H9 (cell line): ENCODE results near the gene MICALL1. TPM values are rescaled to one million over a fixed set of nuclear protein-coding genes. Genes with fewer than 3 reads are reported as not detected.

Source experiments
- DNase-seq: peaks from one replicate; pipeline ENCODE4 v3.0.0-alpha.2; 2017
- H2AFZ ChIP-seq: one replicate; pipeline ENCODE4 v1.6.1; 2013; ENCODE audit warnings: mild to moderate bottlenecking, low read length, control low read depth, moderate library complexity
- H2AK5ac ChIP-seq: 2 replicates; pipeline ENCODE4 v1.6.1; 2013; ENCODE audit warnings: low read length, control low read depth, mixed read lengths; ENCODE audit not compliant: insufficient read length
- H2BK120ac ChIP-seq: one replicate; pipeline ENCODE4 v1.6.1; 2013; ENCODE audit warnings: low read depth, mild to moderate bottlenecking, low read length, control low read depth, inconsistent platforms; ENCODE audit not compliant: poor library complexity, severe bottlenecking
- H2BK12ac ChIP-seq: 2 replicates; pipeline ENCODE4 v1.6.1; 2013; ENCODE audit warnings: low read length, control low read depth, mixed read lengths, low read depth; ENCODE audit not compliant: insufficient read length
- H2BK15ac ChIP-seq: 2 replicates; pipeline ENCODE4 v1.6.1; 2013; ENCODE audit warnings: low read depth, low read length, control low read depth
- H2BK20ac ChIP-seq: one replicate; pipeline ENCODE4 v1.6.1; 2013; ENCODE audit warnings: low read depth, mild to moderate bottlenecking, low read length, control low read depth, inconsistent platforms; ENCODE audit not compliant: poor library complexity, severe bottlenecking
- H2BK5ac ChIP-seq: 2 replicates; pipeline ENCODE4 v1.6.1; 2013; ENCODE audit warnings: low read length, control low read depth, mixed read lengths; ENCODE audit not compliant: insufficient read length
- H3K14ac ChIP-seq: 2 replicates; pipeline ENCODE4 v1.6.1; 2013; ENCODE audit warnings: low read length, control low read depth; ENCODE audit not compliant: insufficient read depth
- H3K18ac ChIP-seq: 2 replicates; pipeline ENCODE4 v1.6.1; 2013; ENCODE audit warnings: low read depth, mild to moderate bottlenecking, mixed read lengths, low read length, control low read depth; ENCODE audit not compliant: insufficient read length
- H3K23ac ChIP-seq: 2 replicates; pipeline ENCODE4 v1.6.1; 2013; ENCODE audit warnings: low read length, control low read depth, mixed read lengths, low read depth; ENCODE audit not compliant: insufficient read length
- H3K23me2 ChIP-seq: 2 replicates; pipeline ENCODE4 v1.6.1; 2013; ENCODE audit warnings: low read depth, mild to moderate bottlenecking, mixed read lengths, low read length, control low read depth; ENCODE audit not compliant: insufficient read length, poor library complexity, severe bottlenecking
- H3K27ac ChIP-seq: 2 replicates; pipeline ENCODE4 v1.5.1; 2013; ENCODE audit warnings: low read length, control low read depth, mixed read lengths, low read depth; ENCODE audit not compliant: insufficient read length
- H3K27me3 ChIP-seq: 2 replicates; pipeline ENCODE4 v1.6.1; 2013; ENCODE audit warnings: low read length, control low read depth, inconsistent platforms; ENCODE audit not compliant: insufficient read depth
- H3K4ac ChIP-seq: 2 replicates; pipeline ENCODE4 v1.6.1; 2013; ENCODE audit warnings: low read depth, mild to moderate bottlenecking, control low read depth, inconsistent platforms, low read length, moderate library complexity
- H3K4me1 ChIP-seq: 2 replicates; pipeline ENCODE4 v1.6.1; 2013; ENCODE audit warnings: low read length, control low read depth, inconsistent platforms; ENCODE audit not compliant: insufficient read depth
- H3K4me2 ChIP-seq: 2 replicates; pipeline ENCODE4 v1.6.1; 2013; ENCODE audit warnings: low read length, control low read depth, mixed read lengths; ENCODE audit not compliant: insufficient read length, insufficient read depth
- H3K56ac ChIP-seq: 2 replicates; pipeline ENCODE4 v1.6.1; 2013; ENCODE audit warnings: low read depth, mild to moderate bottlenecking, mixed read lengths, low read length, control low read depth; ENCODE audit not compliant: insufficient read length
- H3K79me1 ChIP-seq: 2 replicates; pipeline ENCODE4 v1.6.1; 2013; ENCODE audit warnings: low read depth, mild to moderate bottlenecking, moderate library complexity, low read length, control low read depth, inconsistent platforms; ENCODE audit not compliant: insufficient read depth, poor library complexity, severe bottlenecking
- H3K79me2 ChIP-seq: 2 replicates; pipeline ENCODE4 v1.6.1; 2013; ENCODE audit warnings: low read length, control low read depth, inconsistent platforms; ENCODE audit not compliant: insufficient read depth
- H3K9ac ChIP-seq: 2 replicates; pipeline ENCODE4 v1.6.1; 2013; ENCODE audit warnings: low read length, control low read depth, mixed read lengths; ENCODE audit not compliant: insufficient read length; ENCODE audit errors: extremely low read depth
- H3K9me3 ChIP-seq: one replicate; pipeline ENCODE4 v1.6.1; 2013; ENCODE audit warnings: low read depth, low read length, inconsistent platforms; ENCODE audit not compliant: control insufficient read depth
- H3T11ph ChIP-seq: one replicate; pipeline ENCODE4 v1.6.1; 2013; ENCODE audit warnings: mild to moderate bottlenecking, low read length, control low read depth, inconsistent platforms
- H4K20me1 ChIP-seq: one replicate; pipeline ENCODE4 v1.6.1; 2013; ENCODE audit not compliant: control insufficient read depth, insufficient read length, insufficient read depth
- H4K5ac ChIP-seq: 2 replicates; pipeline ENCODE4 v1.6.1; 2013; ENCODE audit warnings: low read depth, mild to moderate bottlenecking, mixed read lengths, low read length, control low read depth; ENCODE audit not compliant: insufficient read length
- H4K8ac ChIP-seq: replicated peaks from 2 replicates; pipeline ENCODE4 v1.6.1; 2013; ENCODE audit warnings: low read length, control low read depth, mixed read lengths, low read depth; ENCODE audit not compliant: insufficient read length
- H4K91ac ChIP-seq: 2 replicates; pipeline ENCODE4 v1.6.1; 2013; ENCODE audit warnings: low read depth, mild to moderate bottlenecking, moderate library complexity, mixed read lengths, low read length, control low read depth; ENCODE audit not compliant: insufficient read length
- H3K27ac Mint-ChIP-seq, 3 experiments: 2 replicates in 2 of 3; 3 replicates in 1 of 3; pipeline ENCODE4 v1.8.0; 2020 to 2021; ENCODE audit warnings: mixed read lengths in 3 of 3, mild to moderate bottlenecking in 1 of 3, moderate library complexity in 1 of 3
- H3K27me3 Mint-ChIP-seq: 2 replicates; pipeline ENCODE4 v1.8.0; 2021; ENCODE audit warnings: low read depth, mild to moderate bottlenecking, moderate library complexity, mixed read lengths
- H3K36me3 Mint-ChIP-seq, 3 experiments: 2 replicates in 2 of 3; 3 replicates in 1 of 3; pipeline ENCODE4 v1.8.0; 2020 to 2021; ENCODE audit warnings: low read depth in 3 of 3, mixed read lengths in 3 of 3; ENCODE audit not compliant: insufficient read depth in 1 of 3
- H3K4me1 Mint-ChIP-seq, 2 experiments: 2 replicates each; pipeline ENCODE4 v1.8.0; 2020; ENCODE audit warnings: mixed read lengths in 2 of 2
- H3K4me3 Mint-ChIP-seq, 2 experiments: 2 replicates in 1 of 2; 3 replicates in 1 of 2; pipeline ENCODE4 v1.8.0; 2020 to 2021; ENCODE audit warnings: mild to moderate bottlenecking in 2 of 2, mixed read lengths in 2 of 2, moderate library complexity in 1 of 2
- H3K9me3 Mint-ChIP-seq, 2 experiments: 2 replicates in 1 of 2; 3 replicates in 1 of 2; pipeline ENCODE4 v1.8.0; 2020; ENCODE audit warnings: mild to moderate bottlenecking in 2 of 2, mixed read lengths in 2 of 2, moderate library complexity in 1 of 2
- WGBS: extraction: QIAGEN DNeasy Blood & Tissue Kit; methylation state at CpG from one replicate; pipeline ENCODE4 v1.1.7; 2013; ENCODE audit warnings: missing lambda C conversion rate, low lambda C conversion rate, mixed read lengths; ENCODE audit not compliant: insufficient read length; ENCODE audit errors: extremely low coverage; 5-methylcytosine and 5-hydroxymethylcytosine counted together
- total RNA-seq: library from RNA; stranded (reverse); gene quantifications from 2 replicates; pipeline ENCODE4 v1.2.1, GENCODE V29; 2021
- TF ChIP-seq, protein P1 (sequence below): fragments of 200-600 bp; sonication (generic); conservative IDR thresholded peaks from 3 replicates; pipeline ENCODE4 v1.8.0; 2021; ENCODE audit warnings: antibody characterized with exemption, mild to moderate bottlenecking

MICALL1 gene
- total RNA-seq, 1 experiment from 2014 or later = 33.3 TPM

DNA sequence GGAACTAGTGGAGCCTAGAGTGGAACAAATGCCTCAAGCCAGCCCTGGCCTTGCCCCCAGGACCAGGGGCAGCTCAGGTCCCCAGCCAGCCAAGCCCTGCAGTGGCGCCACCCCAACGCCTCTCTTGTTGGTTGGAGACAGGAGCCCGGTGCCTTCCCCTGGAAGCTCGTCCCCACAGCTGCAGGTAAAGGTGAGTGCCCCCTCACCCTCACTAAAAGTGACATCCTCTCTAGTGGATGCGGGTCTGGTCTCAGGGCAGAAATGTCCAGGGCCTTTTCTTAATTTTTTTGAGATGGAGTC lies 21.5 kb downstream of the MICALL1 start:
- no peaks in the 10 kb centered on the region for H3K79me2 ChIP-seq
- TF ChIP-seq, protein P1, sequence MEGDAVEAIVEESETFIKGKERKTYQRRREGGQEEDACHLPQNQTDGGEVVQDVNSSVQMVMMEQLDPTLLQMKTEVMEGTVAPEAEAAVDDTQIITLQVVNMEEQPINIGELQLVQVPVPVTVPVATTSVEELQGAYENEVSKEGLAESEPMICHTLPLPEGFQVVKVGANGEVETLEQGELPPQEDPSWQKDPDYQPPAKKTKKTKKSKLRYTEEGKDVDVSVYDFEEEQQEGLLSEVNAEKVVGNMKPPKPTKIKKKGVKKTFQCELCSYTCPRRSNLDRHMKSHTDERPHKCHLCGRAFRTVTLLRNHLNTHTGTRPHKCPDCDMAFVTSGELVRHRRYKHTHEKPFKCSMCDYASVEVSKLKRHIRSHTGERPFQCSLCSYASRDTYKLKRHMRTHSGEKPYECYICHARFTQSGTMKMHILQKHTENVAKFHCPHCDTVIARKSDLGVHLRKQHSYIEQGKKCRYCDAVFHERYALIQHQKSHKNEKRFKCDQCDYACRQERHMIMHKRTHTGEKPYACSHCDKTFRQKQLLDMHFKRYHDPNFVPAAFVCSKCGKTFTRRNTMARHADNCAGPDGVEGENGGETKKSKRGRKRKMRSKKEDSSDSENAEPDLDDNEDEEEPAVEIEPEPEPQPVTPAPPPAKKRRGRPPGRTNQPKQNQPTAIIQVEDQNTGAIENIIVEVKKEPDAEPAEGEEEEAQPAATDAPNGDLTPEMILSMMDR = no peak
- Mint-ChIP-seq H3K27me3 (no peaks in the 10 kb centered on the region), H3K27ac (no peak overlapping the region), H3K36me3 (peaks cover 0 to 53% (median 26%) of the 10 kb centered on the region in 3 experiments; a peak in 6 of 7 replicates), H3K4me1 (0 out of 4 replicates have a peak, but pooled peaks cover 0 to 3% of the 10 kb centered on the region in 2 experiments), H3K4me3 (no peak overlapping the region), H3K9me3 (no peaks in the 10 kb centered on the region)
- H3K23me2 ChIP-seq = peaks cover 2% of the 10 kb centered on the region
- no peak overlapping the region for H2AFZ ChIP-seq
- no peak overlapping the region for H4K5ac ChIP-seq
- H3K27ac ChIP-seq = no peak overlapping the region
- no peaks in the 10 kb centered on the region for H3K79me1 ChIP-seq
- no peak overlapping the region for H2BK15ac ChIP-seq
- no peak overlapping the region for H2BK20ac ChIP-seq
- no peaks in the 10 kb centered on the region for H3K4me1 ChIP-seq
- H3K4me2 ChIP-seq = no peak overlapping the region
- H3T11ph ChIP-seq = no peak overlapping the region
- no peaks in the 10 kb centered on the region for H3K27me3 ChIP-seq
- no peak overlapping the region for H3K23ac ChIP-seq
- H4K91ac ChIP-seq = no peak overlapping the region
- H2BK120ac ChIP-seq = no peak overlapping the region
- H3K9me3 ChIP-seq = no peaks in the 10 kb centered on the region
- H3K9ac ChIP-seq = no peak overlapping the region
- H2AK5ac ChIP-seq = no peak overlapping the region
- no peak overlapping the region for H3K18ac ChIP-seq
- H4K20me1 ChIP-seq = no peaks in the 10 kb centered on the region
- no peak overlapping the region for H4K8ac ChIP-seq
- H3K14ac ChIP-seq = no peak overlapping the region
- no peak overlapping the region for H3K56ac ChIP-seq
- H2BK12ac ChIP-seq = no peak overlapping the region
- no CpG with 5 or more reads among the region's 5 CpGs for WGBS
- H2BK5ac ChIP-seq = no peak overlapping the region
- no peak overlapping the region for H3K4ac ChIP-seq
- DNase-seq = no peak
